ELF-1 (cell line): ENCODE results near the gene P4HA2.
"Not testable (repeated sequence)": the region's sequence is repeated elsewhere in the genome, so short reads cannot be mapped to it uniquely, and the experiment has no call there.

Source experiments
- DNase-seq: peaks from one replicate; pipeline ENCODE4 v3.0.0-alpha.2; 2016; ENCODE audit warnings: low read depth, low spot score

P4HA2 gene

GRCh38 chr5:132202711-132203463 is 24.8 kb downstream of the P4HA2 start:
- DNase-seq: peak; percentile 58

GRCh38 chr5:132199116-132199680 is 28.5 kb downstream of the P4HA2 start:
- no peak for DNase-seq

GRCh38 chr5:132198571-132198970 is 29.1 kb downstream of the P4HA2 start:
- no peak for DNase-seq

DNA sequence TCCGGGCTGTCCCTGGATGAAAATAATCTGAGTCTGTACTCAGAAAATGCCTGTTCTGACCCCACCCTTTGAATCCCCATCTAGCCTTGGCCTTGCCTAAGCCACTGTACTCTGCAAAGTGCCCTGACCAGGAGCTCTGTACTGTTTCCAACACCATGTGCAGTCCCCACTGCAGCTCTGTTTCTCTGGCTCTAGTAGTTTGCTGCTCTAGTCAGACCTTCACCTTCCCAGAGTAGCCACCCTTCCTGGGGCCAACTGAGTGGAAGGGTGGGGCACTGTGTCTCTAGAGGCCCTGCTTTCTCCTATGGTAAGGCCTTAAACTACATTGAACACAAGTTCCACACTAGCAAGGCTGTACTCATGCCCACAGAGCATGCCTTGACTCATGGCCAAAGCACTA is 31.9 kb downstream of the P4HA2 start:
- no peak for DNase-seq

DNA sequence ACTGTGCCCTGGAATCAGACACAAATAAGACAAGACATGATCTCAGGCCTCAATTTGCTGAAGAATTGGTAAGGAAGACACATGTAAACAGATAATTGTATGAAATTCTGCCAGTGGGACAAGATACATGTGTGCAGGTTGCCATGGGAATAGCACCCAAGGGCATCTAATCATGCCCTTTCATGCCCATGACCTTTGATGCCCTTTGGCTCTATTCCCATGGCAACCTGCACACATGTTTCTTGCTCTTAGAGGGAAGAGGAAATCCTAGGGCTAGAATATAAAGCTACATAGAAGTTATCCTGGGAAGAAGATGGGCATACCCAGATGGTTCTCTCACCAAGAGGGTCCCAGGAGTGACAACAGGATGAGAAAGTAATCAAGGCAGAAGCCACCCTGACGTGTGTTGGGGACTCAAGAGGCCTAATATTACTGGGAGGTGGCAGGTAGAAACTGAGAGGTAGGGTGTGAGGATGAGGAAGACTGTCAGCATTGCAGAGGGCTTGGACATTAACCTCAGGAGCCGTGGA is 34.4 kb downstream of the P4HA2 start:
- DNase-seq: no peak

DNA sequence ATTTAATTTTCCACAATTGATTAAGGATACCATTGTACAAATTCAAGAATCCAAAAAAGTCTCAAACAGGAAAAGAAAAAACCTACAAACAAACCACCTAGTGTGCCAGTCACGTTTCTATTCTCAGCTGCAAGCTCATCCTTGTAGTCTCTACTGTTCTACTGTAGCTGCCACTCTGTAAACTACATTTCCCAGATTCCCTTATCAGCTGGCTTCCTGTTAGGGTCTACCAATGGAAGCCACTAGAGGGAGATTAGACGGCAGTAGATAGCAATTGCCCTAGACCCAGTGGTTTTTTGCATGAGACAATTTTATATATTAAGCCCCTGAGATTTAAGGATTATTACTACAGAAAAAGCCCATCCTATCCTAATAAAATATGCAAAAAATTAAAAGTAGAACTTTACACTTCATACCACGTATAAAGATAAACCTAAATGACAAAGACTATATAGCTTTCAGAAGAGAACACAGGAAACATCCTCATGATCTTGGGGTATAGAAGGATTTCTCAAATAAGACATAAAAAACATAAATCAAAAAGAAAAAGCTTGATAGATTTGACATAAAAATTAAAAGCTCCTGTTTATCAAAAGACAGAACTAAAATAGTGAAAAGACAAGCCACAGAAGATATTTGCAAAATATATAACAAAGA is 37.4 kb downstream of the P4HA2 start:
- peak; percentile 27 for DNase-seq

DNA sequence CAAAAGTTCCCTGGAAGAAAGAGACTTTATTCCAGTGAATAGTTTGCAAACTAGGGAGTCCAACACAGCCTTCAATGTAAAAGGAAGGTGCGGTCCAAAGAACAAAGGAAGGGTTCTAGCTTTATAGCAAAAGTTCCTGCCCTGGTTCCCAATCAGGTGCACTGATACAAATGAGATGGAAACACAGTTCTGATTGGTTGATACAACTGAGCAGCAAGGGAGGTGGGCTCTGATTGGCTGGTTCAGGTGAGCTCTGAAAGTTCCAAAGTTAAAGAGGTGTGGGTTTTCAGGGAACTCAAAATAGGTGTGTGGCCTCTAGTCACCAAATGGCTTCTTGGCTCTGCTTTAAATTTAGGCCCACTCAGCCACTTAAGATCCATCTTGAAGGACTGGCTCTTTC is 43.1 kb downstream of the P4HA2 start:
- DNase-seq: peak; percentile 36

GRCh38 chr5:132183723-132184122 is 43.9 kb downstream of the P4HA2 start:
- no peak for DNase-seq

- DNase-seq: peak; percentile 70
Observed at GRCh38 chr5:132182359-132183040, 45.2 kb downstream of the P4HA2 start.

DNA sequence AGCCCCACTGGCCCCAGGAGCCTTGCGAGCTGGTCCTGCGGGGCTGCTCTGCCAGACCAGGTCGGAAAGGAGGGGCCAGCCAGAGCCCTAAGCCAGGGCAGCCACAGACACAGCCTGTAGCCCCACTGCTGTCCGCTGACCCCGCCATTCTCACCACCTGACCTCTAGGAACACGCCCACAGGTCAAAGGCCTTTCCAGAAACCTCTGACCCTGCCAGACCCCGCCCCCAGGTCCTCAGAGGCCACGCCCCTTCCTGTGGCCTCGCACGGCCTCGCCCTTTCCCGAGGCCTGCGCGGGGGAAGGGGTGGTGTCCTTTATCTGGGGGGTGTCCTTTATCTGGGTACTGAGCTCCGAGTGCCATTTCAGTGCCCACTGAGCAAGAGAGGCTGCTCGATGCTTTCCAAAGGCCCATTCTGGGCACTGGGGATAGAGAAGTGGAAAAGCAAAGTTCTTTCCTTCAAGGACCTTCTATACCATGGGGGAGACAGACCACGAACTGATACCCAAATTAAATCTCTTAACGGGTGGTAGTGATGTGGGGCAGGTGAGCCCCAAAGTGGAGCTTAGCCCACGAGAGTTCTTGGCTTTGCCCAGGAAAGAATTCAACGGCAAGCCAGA is 46.5 kb downstream of the P4HA2 start:
- DNase-seq: peak; percentile 34

GRCh38 chr5:132180134-132180745 is 47.4 kb downstream of the P4HA2 start:
- peak; percentile 60 for DNase-seq

- DNase-seq: no peak
Observed at GRCh38 chr5:132179405-132179804, 48.2 kb downstream of the P4HA2 start.

DNA sequence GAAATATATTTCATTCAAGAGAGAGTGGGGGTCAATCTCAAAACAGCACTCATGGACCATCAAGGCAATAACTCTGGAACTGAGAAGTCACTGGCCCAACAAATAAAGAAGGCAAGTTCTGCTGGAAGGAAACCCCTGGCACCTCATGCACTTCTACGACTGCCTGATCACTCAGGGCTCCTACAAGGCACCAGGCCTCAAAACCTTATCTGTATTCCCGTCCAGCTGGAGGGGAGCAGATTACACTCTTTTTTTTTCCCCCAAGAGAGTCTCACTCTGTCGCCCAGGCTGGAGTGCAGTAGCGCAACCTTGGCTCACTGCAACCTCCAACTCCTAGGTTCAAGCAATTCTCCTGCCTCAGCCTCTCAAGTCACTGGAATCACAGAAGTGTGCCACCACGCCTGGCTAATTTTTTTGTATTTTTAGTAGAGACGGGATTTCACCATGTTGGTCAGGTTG is 49.9 kb downstream of the P4HA2 start:
- DNase-seq: no peak

DNA sequence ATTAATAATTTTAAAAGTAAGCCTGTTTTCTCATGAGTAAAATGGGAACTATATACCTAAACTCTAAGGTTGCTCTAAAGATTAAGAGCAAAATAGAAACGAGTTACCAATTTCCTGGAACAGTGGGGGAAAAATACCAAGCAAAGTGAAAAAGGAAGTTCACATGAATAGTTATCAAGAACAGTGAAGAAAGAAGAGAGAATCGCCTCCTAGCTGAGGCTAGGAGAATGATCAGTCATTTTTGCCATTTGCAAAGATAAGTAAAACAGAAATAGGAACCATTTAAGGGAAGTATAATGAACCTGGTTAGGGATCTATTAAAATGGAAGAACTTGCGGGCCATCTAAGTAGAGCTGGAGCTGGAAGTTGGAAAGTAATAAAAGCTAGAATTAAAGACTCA is 50.7 kb downstream of the P4HA2 start:
- no peak for DNase-seq

- DNase-seq: peak; percentile 9
Observed at GRCh38 chr5:132176521-132176945, 51.1 kb downstream of the P4HA2 start.

GRCh38 chr5:132162945-132163344 is 64.7 kb downstream of the P4HA2 start:
- no peak for DNase-seq

DNA sequence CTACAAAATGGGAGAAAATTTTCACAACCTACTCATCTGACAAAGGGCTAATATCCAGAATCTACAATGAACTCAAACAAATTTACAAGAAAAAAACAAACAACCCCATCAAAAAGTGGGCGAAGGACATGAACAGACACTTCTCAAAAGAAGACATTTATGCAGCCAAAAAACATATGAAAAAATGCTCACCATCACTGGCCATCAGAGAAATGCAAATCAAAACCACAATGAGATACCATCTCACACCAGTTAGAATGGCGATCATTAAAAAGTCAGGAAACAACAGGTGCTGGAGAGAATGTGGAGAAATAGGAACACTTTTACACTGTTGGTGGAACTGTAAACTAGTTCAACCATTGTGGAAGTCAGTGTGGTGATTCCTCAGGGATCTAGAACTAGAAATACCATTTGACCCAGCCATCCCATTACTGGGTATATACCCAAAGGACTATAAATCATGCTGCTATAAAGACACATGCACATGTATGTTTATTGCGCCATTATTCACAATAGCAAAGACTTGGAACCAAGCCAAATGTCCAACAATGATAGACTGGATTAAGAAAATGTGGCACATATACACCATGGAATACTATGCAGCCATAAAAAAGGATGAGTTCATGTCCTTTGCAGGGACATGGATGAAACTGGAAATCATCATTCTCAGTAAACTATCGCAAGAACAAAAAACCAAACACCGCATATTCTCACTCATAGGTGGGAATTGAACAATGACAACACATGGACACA is 65.9 kb downstream of the P4HA2 start:
- DNase-seq: not testable (repeated sequence)

GRCh38 chr5:132156413-132156812 is 71.2 kb downstream of the P4HA2 start:
- no peak for DNase-seq

DNA sequence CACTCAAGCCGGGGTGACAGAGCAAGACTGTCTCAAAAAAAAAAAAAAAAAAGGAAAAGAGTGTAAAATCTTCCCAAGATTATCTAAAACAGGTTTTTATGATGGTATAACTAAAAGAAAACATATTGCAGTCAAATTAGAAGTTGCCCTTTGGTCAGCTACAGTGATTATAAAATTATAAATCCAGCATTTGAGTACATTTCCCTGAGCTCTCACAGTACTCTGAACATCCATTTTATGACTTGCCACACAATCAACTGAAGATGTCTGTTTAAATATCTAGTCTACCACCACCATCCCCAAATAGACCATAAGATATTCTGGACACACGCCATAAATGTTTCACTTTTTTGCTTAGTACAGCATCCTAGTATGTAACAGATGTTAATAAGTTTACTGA is 77.1 kb downstream of the P4HA2 start:
- no peak for DNase-seq

DNA sequence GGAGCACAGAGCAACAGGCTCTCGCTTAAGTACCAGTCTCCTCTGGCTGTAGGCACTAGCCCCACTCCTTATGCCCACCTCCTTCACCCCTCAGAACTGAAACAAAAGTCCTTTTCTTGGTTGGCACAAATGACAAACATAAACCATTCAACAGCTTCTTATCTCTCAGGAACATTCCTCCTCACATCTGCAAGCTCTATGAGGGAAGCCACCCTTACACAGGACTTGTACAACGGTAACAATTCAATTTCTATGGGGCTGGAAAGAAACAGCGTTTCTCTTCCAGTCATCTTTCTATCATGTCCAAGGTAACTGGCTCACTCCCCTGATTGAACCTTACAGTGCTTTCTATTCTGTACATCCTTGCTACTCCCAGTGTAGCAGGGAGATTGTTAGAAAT is 80.0 kb downstream of the P4HA2 start:
- DNase-seq: no peak
